Heart left ventricle (tissue), 16 donors: Measurements from ENCODE around the gene ABCC3. TPM values are rescaled to one million over a fixed set of nuclear protein-coding genes. Genes with fewer than 3 reads are reported as not detected.
A peak's percentile ranks its signal among the peaks of the same experiment; 100 is the strongest.

Experiments used
- ATAC-seq, 4 donors: fragments of 200-7000 bp; cut with Tn5 transposase; one replicate each; pipeline ENCODE4 v1.9.1; 2020 to 2022; ENCODE audit warnings: moderate library complexity in 4 of 4, mild to moderate bottlenecking in 3 of 4, moderate number of reproducible peaks in 1 of 4
- DNase-seq, 5 donors: peaks; one replicate each; pipeline ENCODE4 v3.0.0-alpha.2; 2020
- H3K27ac ChIP-seq, 12 donors: fragments of 200-600 bp; sonication (generic) in 4 of 12; one replicate each; pipeline versions ENCODE4 v1.5.0 to v1.8.0; 2016 to 2022; ENCODE audit warnings: mild to moderate bottlenecking in 2 of 12
- H3K27me3 ChIP-seq, 9 donors: fragments of 200-600 bp; sonication (generic) in 2 of 9; one replicate each; pipeline versions ENCODE4 v1.5.1 to v1.8.0; 2016 to 2022; ENCODE audit warnings: mild to moderate bottlenecking in 3 of 9
- H3K36me3 ChIP-seq, 9 donors: fragments of 200-600 bp; sonication (generic) in 2 of 9; one replicate each; pipeline versions ENCODE4 v1.5.0 to v1.8.0; 2018 to 2022; ENCODE audit warnings: mild to moderate bottlenecking in 2 of 9
- H3K4me1 ChIP-seq, 12 donors: fragments of 200-600 bp; sonication (generic) in 4 of 12; one replicate each; pipeline versions ENCODE4 v1.5.0 to v1.8.0; 2016 to 2022; ENCODE audit warnings: mild to moderate bottlenecking in 3 of 12
- H3K4me3 ChIP-seq, 12 donors: fragments of 200-600 bp; sonication (generic) in 4 of 12; one replicate each; pipeline versions ENCODE4 v1.5.0 to v1.8.0; 2017 to 2022; ENCODE audit warnings: mild to moderate bottlenecking in 9 of 12, moderate library complexity in 4 of 12
- H3K9me3 ChIP-seq, 12 donors: fragments of 200-600 bp; sonication (generic) in 4 of 12; one replicate each; pipeline versions ENCODE4 v1.5.0 to v1.8.0; 2016 to 2022; ENCODE audit warnings: mild to moderate bottlenecking in 1 of 12
- CTCF ChIP-seq, 12 donors: fragments of 200-600 bp; sonication (generic) in 4 of 12; IDR thresholded peaks; one replicate each; pipeline versions ENCODE4 v1.5.0 to v1.8.0; 2018 to 2022; ENCODE audit warnings: antibody characterized with exemption in 12 of 12, mild to moderate bottlenecking in 5 of 12
- POLR2A ChIP-seq, 2 donors: fragments of 450-650 bp; IDR thresholded peaks; one replicate each; pipeline ENCODE4 v1.6.1; 2017; ENCODE audit warnings: antibody characterized with exemption in 2 of 2, mild to moderate bottlenecking in 2 of 2, moderate library complexity in 2 of 2
- WGBS, 4 donors: extraction: QIAGEN DNeasy Blood & Tissue Kit in 2 of 4; methylation state at CpG; one replicate each; pipeline versions ENCODE4 v1.1.5 to v1.1.7; 2013 to 2018; 5-methylcytosine and 5-hydroxymethylcytosine counted together
- intact Hi-C, 10 donors: fragments of 100-400 bp; cut with DNase I; formaldehyde crosslinking; loops; one replicate each; pipeline versions ENCODE4 v1.11.1 to v1.14.2; 2022
- polyA plus RNA-seq, 2 donors: library from polyadenylated mRNA; stranded (reverse); fragments of 200-250 nt; gene quantifications; one replicate each; pipeline ENCODE4 v1.2.3, GENCODE V29; 2013
- total RNA-seq, 9 donors: library from RNA; depleted of rRNA in 2 of 9; stranded (reverse); fragments of >200 nt in 2 of 9; fragmentation: NEBNext Ultra II Directional in 3 of 9; extraction: Animal tissue kit (Norgen Biotek cat#: 25700) in 3 of 9; gene quantifications; one replicate each; pipeline versions ENCODE4 v1.1.0 to v1.2.4, GENCODE V29; 2016 to 2023
- donor health status: ischemic (EF 13 %, LVEDD 7.1; RV severe dilation, severe dysfunction).
- donor health status: healthy with polysubstance abuse.
- donor health status: DM: no; HTN: yes; CAD: no.
- donor health status: DM: no; HTN: no; CAD: no.
- donor health status: ischemic (EF 25% LVEDD 6.9; RV normal size, moderate dysfunction).
- donor health status: ischemic (EF 25% LVEDD 5.7; RV mildly dilated, moderate dysfunction).
- donor health status: healthy.
- donor health status: DM: yes; HTN: yes; CAD: no.
- donor health status: ischemic (EF 35%, LVEDD 5.7; RV mildly dilated, moderate dysfunction).
- donor health status: nonischemic (EF 11% LVEDD 7.7; RV severe dilation, severe dysfunction).
- donor health status: DM: yes; HTN: yes; CAD: no.
- donor health status: PGD.
- donor health status: ischemic (EF 29% LVEDD 5.4; RV normal size, mild dysfunction).
- donor health status: nonischemic (EF 23%, LVEDD 6.1; RV moderate dilation, normal function).

The ABCC3 gene
- total and polyA plus RNA-seq, 11 donors: 0.20 to 21.6 (median 1.3) TPM; not detected in 1

GRCh38 chr17:50728881-50729765, 94.4 kb downstream of the ABCC3 start:
- Histone ChIP-seq H3K27ac (no peak overlapping the region), H3K36me3 (peaks cover 0 to 2% (median 0%) of the 10 kb centered on the region in 9 donors), H3K27me3 (no peaks in the 10 kb centered on the region), H3K4me3 (no peak overlapping the region), H3K9me3 (no peaks in the 10 kb centered on the region), H3K4me1 (peaks cover 0 to 86% (median 69%) of the 10 kb centered on the region in 12 donors)
- DNase-seq (no peak), ATAC-seq (peak in 2 of 4 donors; percentile 14 to 47)
- no peak for TF ChIP-seq CTCF (IDR thresholded peaks at IDR 0.05)
- no peak for TF ChIP-seq POLR2A (IDR thresholded peaks at IDR 0.05)
- 60 to 65% (median 63%) methylated on average over 5 of the region's 5 CpGs for WGBS, 4 donors
- intact Hi-C loops: no loop called here

- DNase-seq (no peak), ATAC-seq (peak in 2 of 4 donors; percentile 17 to 37)
- TF ChIP-seq CTCF (IDR thresholded peaks at IDR 0.05) (no peak), POLR2A (IDR thresholded peaks at IDR 0.05) (no peak)
- intact Hi-C loops: no loop called here
- Histone ChIP-seq H3K36me3 (peaks cover 0 to 2% (median 0%) of the 10 kb centered on the region in 9 donors), H3K27me3 (no peaks in the 10 kb centered on the region), H3K4me3 (no peak overlapping the region), H3K9me3 (no peaks in the 10 kb centered on the region), H3K27ac (peak overlapping the region in 1 of 12 donors; percentile 39), H3K4me1 (peaks cover 0 to 72% (median 53%) of the 10 kb centered on the region in 12 donors)
- 69 to 74% (median 69%) methylated on average over 7 of the region's 7 CpGs for WGBS, 4 donors
Measured at GRCh38 chr17:50731575-50732460, 97.1 kb downstream of the ABCC3 start.

GRCh38 chr17:50735287-50735686, 100.6 kb downstream of the ABCC3 start:
- intact Hi-C loops: no loop called here
- TF ChIP-seq POLR2A (IDR thresholded peaks at IDR 0.05) (no peak), CTCF (IDR thresholded peaks at IDR 0.05) (no peak)
- 76 to 81% (median 78%) methylated on average over 3 of the region's 3 CpGs for WGBS, 4 donors
- H3K27me3 ChIP-seq: no peaks in the 10 kb centered on the region
- peaks cover 0 to 45% (median 31%) of the 10 kb centered on the region in 12 donors for H3K4me1 ChIP-seq
- H3K27ac ChIP-seq: no peak overlapping the region
- DNase-seq: no peak
- no peak for ATAC-seq
- H3K4me3 ChIP-seq: no peak overlapping the region
- H3K9me3 ChIP-seq: no peaks in the 10 kb centered on the region
- H3K36me3 ChIP-seq: peaks cover 0 to 35% (median 29%) of the 10 kb centered on the region in 9 donors
